Omental fat pad (tissue), 4 donors: ENCODE measurements around the gene SYT6. TPM values are rescaled to one million over a fixed set of nuclear protein-coding genes. Genes with fewer than 3 reads are reported as not detected.
"Not testable (repeated sequence)": the region's sequence is repeated elsewhere in the genome, so short reads cannot be mapped to it uniquely, and the experiment has no call there.

Experiments used
- ATAC-seq: fragments of 150-250 bp; one replicate; pipeline ENCODE4 v1.9.1; 2016; ENCODE audit warnings: mild to moderate bottlenecking, moderate library complexity; ENCODE audit not compliant: low FRiP score
- DNase-seq: peaks from one replicate; pipeline ENCODE4 v3.0.0-alpha.2; 2019; ENCODE audit warnings: low spot score
- total RNA-seq, 4 donors: library from RNA; depleted of rRNA; stranded (reverse); fragments of >200 nt; gene quantifications; one replicate each; pipeline ENCODE4 v1.1.0, GENCODE V29; 2016
- TF ChIP-seq, protein P1 (sequence below), 3 donors: fragments of 450-650 bp; IDR thresholded peaks; one replicate each; pipeline ENCODE4 v1.5.1; 2016 to 2017; ENCODE audit warnings: antibody characterized with exemption in 3 of 3, mild to moderate bottlenecking in 3 of 3, moderate library complexity in 2 of 3

The SYT6 gene
- total RNA-seq, 4 donors from 2014 or later, result 0.84 TPM; not detected in 3

DNA sequence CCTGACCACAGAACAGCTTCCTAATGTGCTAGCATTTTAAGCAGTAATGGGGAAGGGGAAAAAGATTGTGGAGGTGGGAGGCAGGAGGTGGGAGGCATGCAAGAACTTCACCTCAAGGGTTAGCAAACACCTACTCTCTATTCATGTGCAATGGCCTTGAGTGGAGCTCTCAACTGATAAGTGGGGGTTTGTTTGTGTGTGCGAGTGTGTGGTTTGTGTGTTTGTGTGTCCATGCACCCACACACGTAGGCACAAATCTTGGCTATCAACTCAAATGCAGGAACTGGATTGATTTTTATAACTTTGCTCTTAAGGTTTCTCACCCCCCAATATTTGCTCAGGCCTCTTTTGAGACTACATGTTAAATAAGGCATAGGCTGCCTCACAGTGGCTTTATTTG, 78.6 kb downstream of the SYT6 start:
- ATAC-seq (no peak), DNase-seq (no peak)
- TF ChIP-seq, protein P1, sequence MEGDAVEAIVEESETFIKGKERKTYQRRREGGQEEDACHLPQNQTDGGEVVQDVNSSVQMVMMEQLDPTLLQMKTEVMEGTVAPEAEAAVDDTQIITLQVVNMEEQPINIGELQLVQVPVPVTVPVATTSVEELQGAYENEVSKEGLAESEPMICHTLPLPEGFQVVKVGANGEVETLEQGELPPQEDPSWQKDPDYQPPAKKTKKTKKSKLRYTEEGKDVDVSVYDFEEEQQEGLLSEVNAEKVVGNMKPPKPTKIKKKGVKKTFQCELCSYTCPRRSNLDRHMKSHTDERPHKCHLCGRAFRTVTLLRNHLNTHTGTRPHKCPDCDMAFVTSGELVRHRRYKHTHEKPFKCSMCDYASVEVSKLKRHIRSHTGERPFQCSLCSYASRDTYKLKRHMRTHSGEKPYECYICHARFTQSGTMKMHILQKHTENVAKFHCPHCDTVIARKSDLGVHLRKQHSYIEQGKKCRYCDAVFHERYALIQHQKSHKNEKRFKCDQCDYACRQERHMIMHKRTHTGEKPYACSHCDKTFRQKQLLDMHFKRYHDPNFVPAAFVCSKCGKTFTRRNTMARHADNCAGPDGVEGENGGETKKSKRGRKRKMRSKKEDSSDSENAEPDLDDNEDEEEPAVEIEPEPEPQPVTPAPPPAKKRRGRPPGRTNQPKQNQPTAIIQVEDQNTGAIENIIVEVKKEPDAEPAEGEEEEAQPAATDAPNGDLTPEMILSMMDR (IDR thresholded peaks at IDR 0.05), result no peak

- TF ChIP-seq, protein P1 (IDR thresholded peaks at IDR 0.05), result no peak
- ATAC-seq (no peak), DNase-seq (no peak)
Observed at GRCh38 chr1:114072246-114072645, 81.4 kb downstream of the SYT6 start.

GRCh38 chr1:114069762-114070161, 83.9 kb downstream of the SYT6 start:
- ATAC-seq, DNase-seq: not testable (repeated sequence)

DNA sequence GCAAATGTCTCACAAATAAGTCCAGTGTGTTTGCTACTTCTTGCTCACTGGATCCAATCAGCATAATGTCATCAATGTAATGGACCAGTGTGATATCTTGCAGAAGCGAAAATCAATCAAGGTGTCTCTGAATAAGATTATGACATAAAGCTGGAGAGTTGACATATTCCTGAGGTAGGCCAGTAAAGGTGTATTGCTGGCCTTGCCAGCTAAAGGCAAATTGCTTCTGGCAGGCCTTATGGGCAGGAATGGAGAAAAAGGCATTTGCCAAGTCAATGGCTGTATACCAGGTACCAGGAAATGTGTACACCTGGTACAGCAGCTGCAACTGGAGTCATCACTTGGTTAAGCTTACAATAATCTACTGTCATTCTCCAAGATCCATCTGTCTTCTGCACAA, 85.0 kb downstream of the SYT6 start:
- ATAC-seq, DNase-seq: not testable (repeated sequence)

DNA sequence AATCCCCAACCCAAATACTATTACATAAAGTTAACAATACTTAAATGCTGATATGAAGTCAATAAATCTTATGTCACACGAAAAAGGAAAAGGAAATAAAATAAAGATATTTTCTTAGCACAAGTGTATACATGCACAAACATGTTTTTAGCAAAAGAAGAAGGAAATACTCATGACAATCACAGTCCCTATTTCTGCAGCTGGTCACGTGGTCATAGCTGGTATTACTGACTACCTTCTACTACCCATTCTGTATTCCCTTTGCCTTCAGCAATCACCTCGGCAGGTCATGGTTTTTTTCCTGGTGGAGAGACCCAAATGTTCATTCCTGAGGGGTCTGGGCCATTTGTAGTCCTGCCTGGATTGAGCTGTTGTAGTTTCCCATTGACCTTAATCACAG, 88.0 kb downstream of the SYT6 start:
- not testable (repeated sequence) for ATAC-seq, DNase-seq

- TF ChIP-seq, protein P1 (IDR thresholded peaks at IDR 0.05), result no peak
- ATAC-seq, result no peak
- DNase-seq, result no peak
Observed at GRCh38 chr1:114063544-114063943, 90.1 kb downstream of the SYT6 start.

DNA sequence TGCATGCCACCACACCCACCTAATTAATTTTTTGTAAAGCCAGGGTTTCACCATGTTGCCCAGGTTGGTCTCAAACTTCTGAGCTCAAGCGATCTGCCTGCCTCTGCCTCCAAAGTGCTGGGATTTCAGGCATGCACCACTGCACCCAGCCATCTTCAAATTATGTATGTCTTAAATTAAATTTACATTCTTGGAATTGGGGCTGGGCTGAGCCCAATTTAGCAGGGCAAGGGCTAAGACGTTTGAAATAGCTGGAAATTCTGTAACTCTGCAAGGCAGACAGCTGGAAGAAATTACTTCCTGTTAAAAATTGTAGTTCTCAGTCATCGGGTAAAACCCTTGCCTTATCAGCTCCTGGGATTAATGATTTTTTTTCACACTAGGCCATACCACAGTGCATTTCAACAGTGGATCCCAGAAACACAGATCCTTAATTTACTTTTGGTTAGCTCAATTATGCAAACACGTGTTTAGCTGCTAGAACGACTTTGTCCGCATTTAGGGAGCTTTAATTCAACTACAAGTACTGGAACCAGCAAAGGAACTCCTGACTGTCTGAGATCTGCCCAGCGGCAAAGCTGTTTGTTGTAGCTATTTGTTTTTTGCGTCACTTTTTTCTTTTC, 91.1 kb downstream of the SYT6 start:
- ATAC-seq (no peak), DNase-seq (no peak)
- TF ChIP-seq, protein P1 (IDR thresholded peaks at IDR 0.05), result no peak

- DNase-seq (no peak), ATAC-seq (no peak)
- TF ChIP-seq, protein P1 (IDR thresholded peaks at IDR 0.05), result no peak
Observed at GRCh38 chr1:114061121-114061830, 92.4 kb downstream of the SYT6 start.

DNA sequence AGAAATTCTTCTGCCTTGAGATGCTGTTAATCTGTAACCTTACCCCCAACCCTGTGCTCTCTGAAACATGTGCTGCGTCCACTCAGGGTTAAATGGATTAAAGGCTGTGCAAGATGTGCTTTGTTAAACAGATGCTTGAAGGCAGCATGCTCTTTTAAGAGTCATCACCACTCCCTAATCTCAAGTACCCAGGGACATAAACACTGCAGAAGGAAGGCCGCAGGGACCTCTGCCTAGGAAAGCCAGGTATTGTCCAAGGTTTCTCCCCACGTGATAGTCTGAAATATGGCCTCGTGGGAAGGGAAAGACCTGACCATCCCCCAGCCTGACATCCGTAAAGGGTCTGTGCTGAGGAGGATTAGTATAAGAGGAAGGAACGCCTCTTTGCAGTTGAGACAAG, 95.4 kb downstream of the SYT6 start:
- ATAC-seq, result not testable (repeated sequence)

More for the DNA sequence above, 95.4 kb downstream of the SYT6 start:
- DNase-seq, result not testable (repeated sequence)
